NCI-H1694 (cell line): Measurements from ENCODE around the gene LOXL1.
"Not testable (repeated sequence)": the region's sequence is repeated elsewhere in the genome, so short reads cannot be mapped to it uniquely, and the experiment has no call there.

ENCODE experiments used
- DNase-seq: peaks from one replicate; lab custom pipeline; 2025; lab: John Stamatoyannopoulos, UW

Gene LOXL1

GRCh38 chr15:73922186-73923151 lies 3.8 kb upstream of the LOXL1 start:
- peak; percentile 54 for DNase-seq

- no peak for DNase-seq
Measured at GRCh38 chr15:73923156-73923487, 3.1 kb upstream of the LOXL1 start.

GRCh38 chr15:73923488-73924164 lies 2.6 kb upstream of the LOXL1 start:
- no peak for DNase-seq

- DNase-seq, result no peak
Measured at GRCh38 chr15:73924171-73924921, 1.9 kb upstream of the LOXL1 start.

- DNase-seq, result no peak
Measured at GRCh38 chr15:73925848-73926218, 429 bp upstream of the LOXL1 start.

- DNase-seq, result no peak
Measured at GRCh38 chr15:73927003-73927475, 777 bp downstream of the LOXL1 start.

GRCh38 chr15:73927476-73928240 lies 1.4 kb downstream of the LOXL1 start:
- DNase-seq, result peak; percentile 16

- DNase-seq, result no peak
Measured at GRCh38 chr15:73928241-73928579, 1.9 kb downstream of the LOXL1 start.

GRCh38 chr15:73928971-73929627 lies 2.8 kb downstream of the LOXL1 start:
- no peak for DNase-seq

GRCh38 chr15:73930371-73930770 lies 4.1 kb downstream of the LOXL1 start:
- DNase-seq, result no peak

GRCh38 chr15:73930790-73931281 lies 4.6 kb downstream of the LOXL1 start:
- DNase-seq, result no peak

- DNase-seq, result no peak
Measured at GRCh38 chr15:73931441-73931840, 5.2 kb downstream of the LOXL1 start.

GRCh38 chr15:73932381-73933191 lies 6.3 kb downstream of the LOXL1 start:
- no peak for DNase-seq

GRCh38 chr15:73934281-73934680 lies 8.0 kb downstream of the LOXL1 start:
- DNase-seq, result no peak

- no peak for DNase-seq
Measured at GRCh38 chr15:73935547-73935946, 9.3 kb downstream of the LOXL1 start.

- DNase-seq, result no peak
Measured at GRCh38 chr15:73936181-73936580, 9.9 kb downstream of the LOXL1 start.

- DNase-seq, result no peak
Measured at GRCh38 chr15:73936588-73937290, 10.5 kb downstream of the LOXL1 start.

- DNase-seq, result no peak
Measured at GRCh38 chr15:73937296-73937695, 11.0 kb downstream of the LOXL1 start.

- DNase-seq, result no peak
Measured at GRCh38 chr15:73937726-73938125, 11.5 kb downstream of the LOXL1 start.

- DNase-seq, result not testable (repeated sequence)
Measured at GRCh38 chr15:73938516-73938915, 12.3 kb downstream of the LOXL1 start.
